Measurements from ENCODE around the gene SPATA17. TPM values are rescaled to one million over a fixed set of nuclear protein-coding genes. Genes with fewer than 3 reads are reported as not detected.

SPATA17 gene
- total and polyA plus RNA-seq, 2 donors (not counting 3 experiments of a cell fraction or from before 2014, with no cell fraction given): not detected

DNA sequence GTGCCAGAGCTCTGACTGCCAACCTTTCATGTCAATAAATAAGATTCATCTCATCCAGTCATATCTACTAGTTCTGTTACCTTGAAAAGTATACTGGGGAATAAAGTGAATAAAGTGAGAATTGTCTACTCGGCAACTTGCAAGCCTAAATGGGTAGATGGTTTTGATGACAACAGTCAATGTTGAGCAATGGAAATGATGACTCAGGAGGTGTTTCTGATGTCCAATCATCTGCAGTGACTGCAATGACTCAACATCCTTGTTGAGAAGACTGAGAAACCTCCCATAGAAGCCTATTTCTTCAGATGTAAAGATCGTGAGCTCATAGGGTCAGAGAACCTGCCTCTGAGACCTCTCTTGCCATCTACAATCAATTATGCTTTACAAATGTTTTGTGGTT lies 276.4 kb downstream of the SPATA17 start:
- Histone ChIP-seq H3K9me3 (replicated peaks; ENCODE audit: control insufficient read depth, insufficient read depth, low read length) (no peaks in the 10 kb centered on the region), H3K9me1 (replicated peaks; ENCODE audit: control insufficient read depth, extremely low read depth, insufficient read depth, low read length) (no peaks in the 10 kb centered on the region), H3K9ac (replicated peaks; ENCODE audit: extremely low read depth, insufficient read depth, low read length) (no peak overlapping the region), H3K36me3 (ENCODE audit: control insufficient read depth in 2 of 2, extremely low read depth in 1 of 2, insufficient read depth in 2 of 2, low read length in 2 of 2) (no peaks in the 10 kb centered on the region), H3K27me3 (ENCODE audit: control insufficient read depth in 2 of 2, insufficient read depth in 2 of 2, low read length in 2 of 2) (no peaks in the 10 kb centered on the region), H3K79me2 (ENCODE audit: control insufficient read depth, insufficient read depth, low read length) (no peaks in the 10 kb centered on the region), H3K27ac (ENCODE audit: insufficient read depth, low read depth, low read length) (no peak overlapping the region), H4K20me1 (replicated peaks; ENCODE audit: control insufficient read depth, extremely low read depth, insufficient read depth, low read length) (no peaks in the 10 kb centered on the region), H3K4me2 (ENCODE audit: insufficient read depth, low read length) (no peak overlapping the region), H2AFZ (ENCODE audit: low read depth, low read length) (no peak overlapping the region), H3K4me1 (ENCODE audit: control insufficient read depth, extremely low read depth, insufficient read depth, low read length) (no peaks in the 10 kb centered on the region), H3K4me3 (replicated peaks in 1 of 3; ENCODE audit: insufficient read depth in 1 of 3, low read depth in 1 of 3, low read length in 3 of 3) (no peak overlapping the region)
- no TSS peak for BruUV-seq (replicated peaks)
- POLR2A ChIA-PET: no interaction called here
- CTCF ChIA-PET: no interaction called here
- dilution Hi-C loops (cut with MboI; ENCODE audit: extremely low pct_ligation_motif_present, low sequenced_read_pairs) (no loop called here), intact Hi-C loops (cut with micrococcal nuclease) (no loop called here)
- FAIRE-seq (no peak), DNase-seq (ENCODE audit: low read depth, low spot score) (no peak)
- TF ChIP-seq POLR2A (IDR thresholded peaks at IDR 0.05; ENCODE audit: low read depth, low read length): no peak
- TF ChIP-seq FOS (IDR thresholded peaks at IDR 0.05; ENCODE audit: borderline replicate concordance, insufficient read depth, low read length): no peak
- TF ChIP-seq, protein P1, sequence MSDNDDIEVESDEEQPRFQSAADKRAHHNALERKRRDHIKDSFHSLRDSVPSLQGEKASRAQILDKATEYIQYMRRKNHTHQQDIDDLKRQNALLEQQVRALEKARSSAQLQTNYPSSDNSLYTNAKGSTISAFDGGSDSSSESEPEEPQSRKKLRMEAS (IDR thresholded peaks at IDR 0.05; ENCODE audit: insufficient read depth, insufficient read length): no peak

DNA sequence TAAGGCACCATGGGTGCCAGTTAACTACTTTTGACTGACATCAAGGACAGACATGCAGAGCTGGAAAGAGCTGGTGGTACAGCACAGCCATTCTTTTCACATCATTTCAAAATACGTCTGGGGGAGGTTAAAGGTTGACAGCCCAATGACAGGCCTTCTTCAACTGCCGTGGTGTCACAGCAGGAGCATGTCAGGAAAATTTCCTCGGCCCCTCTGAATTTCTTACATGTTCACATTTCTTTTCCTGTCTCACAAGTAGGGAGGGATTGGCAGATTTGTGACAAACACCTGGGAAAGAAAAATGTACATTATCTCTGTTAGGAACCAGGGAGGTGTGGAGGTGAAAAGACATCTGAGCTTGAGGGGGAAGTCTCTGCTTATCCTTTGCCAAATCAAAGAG lies 279.1 kb downstream of the SPATA17 start:
- no peak overlapping the region for H3K4me3 ChIP-seq (replicated peaks in 1 of 3; ENCODE audit: insufficient read depth in 1 of 3, low read depth in 1 of 3, low read length in 3 of 3)
- TF ChIP-seq JUN (IDR thresholded peaks at IDR 0.05; ENCODE audit: borderline replicate concordance, insufficient read depth, insufficient read length, low read depth): no peak
- TF ChIP-seq, protein P2, sequence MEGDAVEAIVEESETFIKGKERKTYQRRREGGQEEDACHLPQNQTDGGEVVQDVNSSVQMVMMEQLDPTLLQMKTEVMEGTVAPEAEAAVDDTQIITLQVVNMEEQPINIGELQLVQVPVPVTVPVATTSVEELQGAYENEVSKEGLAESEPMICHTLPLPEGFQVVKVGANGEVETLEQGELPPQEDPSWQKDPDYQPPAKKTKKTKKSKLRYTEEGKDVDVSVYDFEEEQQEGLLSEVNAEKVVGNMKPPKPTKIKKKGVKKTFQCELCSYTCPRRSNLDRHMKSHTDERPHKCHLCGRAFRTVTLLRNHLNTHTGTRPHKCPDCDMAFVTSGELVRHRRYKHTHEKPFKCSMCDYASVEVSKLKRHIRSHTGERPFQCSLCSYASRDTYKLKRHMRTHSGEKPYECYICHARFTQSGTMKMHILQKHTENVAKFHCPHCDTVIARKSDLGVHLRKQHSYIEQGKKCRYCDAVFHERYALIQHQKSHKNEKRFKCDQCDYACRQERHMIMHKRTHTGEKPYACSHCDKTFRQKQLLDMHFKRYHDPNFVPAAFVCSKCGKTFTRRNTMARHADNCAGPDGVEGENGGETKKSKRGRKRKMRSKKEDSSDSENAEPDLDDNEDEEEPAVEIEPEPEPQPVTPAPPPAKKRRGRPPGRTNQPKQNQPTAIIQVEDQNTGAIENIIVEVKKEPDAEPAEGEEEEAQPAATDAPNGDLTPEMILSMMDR (IDR thresholded peaks at IDR 0.05; ENCODE audit: extremely low read depth in 1 of 2, insufficient read depth in 1 of 2, low read depth in 1 of 2, low read length in 2 of 2): no peak
- TF ChIP-seq POLR2A (IDR thresholded peaks at IDR 0.05; ENCODE audit: low read depth, low read length): no peak
- TF ChIP-seq MYC (IDR thresholded peaks at IDR 0.05; ENCODE audit: low read depth, low read length): no peak
- TF ChIP-seq GATA2 (IDR thresholded peaks at IDR 0.05; ENCODE audit: insufficient read depth, insufficient read length, low read depth, low read length): no peak
- no peak for TF ChIP-seq FOS (IDR thresholded peaks at IDR 0.05; ENCODE audit: borderline replicate concordance, insufficient read depth, low read length)
- TF ChIP-seq, protein P1 (IDR thresholded peaks at IDR 0.05; ENCODE audit: insufficient read depth, insufficient read length): no peak
- TF ChIP-seq EZH2 (IDR thresholded peaks at IDR 0.05; ENCODE audit: borderline replicate concordance, low read depth, low read length, severe bottlenecking): no peak
- no peak for TF ChIP-seq POLR2AphosphoS5 (IDR thresholded peaks at IDR 0.05; ENCODE audit: insufficient read depth, low read depth, low read length)
- H3K27ac ChIP-seq (ENCODE audit: insufficient read depth, low read depth, low read length): no peak overlapping the region
- POLR2A ChIA-PET: no interaction called here
- FAIRE-seq (no peak), DNase-seq (ENCODE audit: low read depth, low spot score) (no peak)
- no peak overlapping the region for H2AFZ ChIP-seq (ENCODE audit: low read depth, low read length)
- CTCF ChIA-PET: no interaction called here
- H3K9ac ChIP-seq (replicated peaks; ENCODE audit: extremely low read depth, insufficient read depth, low read length): no peak overlapping the region
- dilution Hi-C loops (cut with MboI; ENCODE audit: extremely low pct_ligation_motif_present, low sequenced_read_pairs) (no loop called here), intact Hi-C loops (cut with micrococcal nuclease) (no loop called here)
- H3K79me2 ChIP-seq (ENCODE audit: control insufficient read depth, insufficient read depth, low read length): no peaks in the 10 kb centered on the region
- no peaks in the 10 kb centered on the region for H3K4me1 ChIP-seq (ENCODE audit: control insufficient read depth, extremely low read depth, insufficient read depth, low read length)
- no peak overlapping the region for H3K4me2 ChIP-seq (ENCODE audit: insufficient read depth, low read length)
- H3K36me3 ChIP-seq (ENCODE audit: control insufficient read depth in 2 of 2, extremely low read depth in 1 of 2, insufficient read depth in 2 of 2, low read length in 2 of 2): no peaks in the 10 kb centered on the region
- no peaks in the 10 kb centered on the region for H3K27me3 ChIP-seq (ENCODE audit: control insufficient read depth in 2 of 2, insufficient read depth in 2 of 2, low read length in 2 of 2)
- H3K9me3 ChIP-seq (replicated peaks; ENCODE audit: control insufficient read depth, insufficient read depth, low read length): no peaks in the 10 kb centered on the region
- BruUV-seq (replicated peaks): no TSS peak
- H4K20me1 ChIP-seq (replicated peaks; ENCODE audit: control insufficient read depth, extremely low read depth, insufficient read depth, low read length): no peaks in the 10 kb centered on the region
- no peaks in the 10 kb centered on the region for H3K9me1 ChIP-seq (replicated peaks; ENCODE audit: control insufficient read depth, extremely low read depth, insufficient read depth, low read length)
